HG02610 (cell line): ENCODE data around the gene DKC1.

Source experiments
- ATAC-seq: cut with Tn5 transposase; IDR thresholded peaks from one replicate; pipeline ENCODE4 v1.9.1; 2021; ENCODE audit warnings: mild to moderate bottlenecking, moderate library complexity; ENCODE audit not compliant: unreplicated experiment

Gene DKC1

GRCh38 chrX:154762537-154763296, at the start of gene DKC1:
Gene DKC1 (plus strand): TSS chrX:154762864. CDS start chrX:154762966, 102 bp downstream.
- peak; percentile 88 for ATAC-seq

DNA sequence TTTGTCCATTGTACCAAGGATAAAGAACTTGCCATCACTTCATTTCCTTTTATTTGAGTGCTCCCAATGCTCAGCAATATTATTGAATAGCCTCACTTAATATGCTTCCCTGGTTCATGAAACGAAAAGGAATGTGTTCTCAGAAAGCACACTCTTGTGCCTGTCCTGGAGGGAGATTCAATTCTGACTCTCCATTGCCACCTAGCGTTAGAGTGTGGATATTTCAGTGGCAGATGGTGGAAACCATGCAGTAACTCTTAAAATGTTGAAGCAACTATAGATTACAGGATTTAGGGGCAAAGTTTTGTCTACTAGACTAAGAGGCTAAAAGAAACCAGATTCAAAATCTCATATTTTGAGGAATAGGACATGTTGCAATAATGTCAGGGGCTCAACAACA, 47.7 kb upstream of the DKC1 start:
- ATAC-seq = no peak

- ATAC-seq = no peak
These were observed 46.8 kb upstream of the DKC1 start for GRCh38 chrX:154715825-154716224.

- ATAC-seq = no peak
These were observed 44.8 kb upstream of the DKC1 start for GRCh38 chrX:154717824-154718223.

DNA sequence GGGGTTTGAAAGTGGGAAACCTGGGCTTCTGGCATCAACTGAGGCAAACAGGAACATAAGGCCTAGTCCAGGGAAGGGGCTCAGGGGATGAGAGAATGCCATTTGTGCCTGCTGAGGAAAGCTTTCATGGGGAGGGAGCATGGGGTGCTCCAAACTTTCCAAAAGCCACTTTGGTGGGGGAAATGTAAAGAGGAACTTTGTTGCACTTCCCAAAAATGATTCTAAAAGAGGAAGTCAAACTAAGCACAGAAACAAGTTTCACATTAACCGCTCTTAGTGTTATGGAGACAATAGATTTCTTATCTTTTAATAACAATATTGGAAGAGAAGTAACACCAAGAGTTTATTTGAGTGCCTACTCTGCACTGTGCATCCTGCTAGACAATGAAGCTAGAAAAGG, 44.0 kb upstream of the DKC1 start:
- ATAC-seq = no peak

- no peak for ATAC-seq
These were observed 43.5 kb upstream of the DKC1 start for GRCh38 chrX:154719132-154719675.

- ATAC-seq = no peak
These were observed 42.6 kb upstream of the DKC1 start for GRCh38 chrX:154720067-154720466.

- no peak for ATAC-seq
These were observed 41.5 kb upstream of the DKC1 start for GRCh38 chrX:154721155-154721554.

- ATAC-seq = peak; percentile 57
These were observed 37.5 kb upstream of the DKC1 start for GRCh38 chrX:154724993-154725756.

DNA sequence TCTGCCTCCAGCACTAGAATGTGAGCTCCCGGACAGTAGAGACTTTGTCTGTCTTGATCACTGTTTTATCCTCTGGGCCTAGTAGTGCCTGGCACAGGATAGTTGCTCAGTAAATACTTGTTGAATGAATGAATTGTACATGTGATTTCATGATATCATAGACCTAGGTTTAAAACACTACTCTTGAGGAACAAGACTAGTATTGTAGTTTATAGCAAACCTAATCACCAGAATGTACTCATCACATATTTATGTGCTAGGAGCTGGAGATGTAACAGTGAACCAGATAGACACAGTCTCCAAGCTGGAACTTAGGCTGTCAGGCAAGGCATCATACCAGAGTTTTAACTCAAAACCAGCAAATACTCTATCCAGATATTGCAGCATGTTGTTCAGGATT, 35.2 kb upstream of the DKC1 start:
- no peak for ATAC-seq

DNA sequence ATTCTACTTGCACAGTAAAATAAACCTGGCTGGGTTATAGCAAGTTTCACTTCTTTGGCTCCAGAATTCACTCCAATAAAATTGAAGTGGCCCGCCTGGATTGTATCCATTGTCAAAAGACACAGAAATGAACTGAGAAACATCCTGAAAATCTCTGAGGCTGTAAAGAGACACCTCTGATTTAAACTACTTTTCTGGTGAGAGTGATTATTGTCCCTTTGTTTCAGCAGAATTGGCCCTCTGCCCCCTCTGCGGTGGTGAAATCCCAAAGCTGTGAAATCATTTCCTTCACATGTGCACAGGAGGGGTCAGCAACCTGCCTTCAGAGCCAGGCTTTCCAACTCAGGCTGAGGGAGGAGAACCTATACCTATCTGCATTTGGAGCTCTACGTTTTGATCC, 34.8 kb upstream of the DKC1 start:
- no peak for ATAC-seq

GRCh38 chrX:154728431-154729190, 34.1 kb upstream of the DKC1 start:
- ATAC-seq = no peak

GRCh38 chrX:154729439-154729838, 33.2 kb upstream of the DKC1 start:
- ATAC-seq = no peak

DNA sequence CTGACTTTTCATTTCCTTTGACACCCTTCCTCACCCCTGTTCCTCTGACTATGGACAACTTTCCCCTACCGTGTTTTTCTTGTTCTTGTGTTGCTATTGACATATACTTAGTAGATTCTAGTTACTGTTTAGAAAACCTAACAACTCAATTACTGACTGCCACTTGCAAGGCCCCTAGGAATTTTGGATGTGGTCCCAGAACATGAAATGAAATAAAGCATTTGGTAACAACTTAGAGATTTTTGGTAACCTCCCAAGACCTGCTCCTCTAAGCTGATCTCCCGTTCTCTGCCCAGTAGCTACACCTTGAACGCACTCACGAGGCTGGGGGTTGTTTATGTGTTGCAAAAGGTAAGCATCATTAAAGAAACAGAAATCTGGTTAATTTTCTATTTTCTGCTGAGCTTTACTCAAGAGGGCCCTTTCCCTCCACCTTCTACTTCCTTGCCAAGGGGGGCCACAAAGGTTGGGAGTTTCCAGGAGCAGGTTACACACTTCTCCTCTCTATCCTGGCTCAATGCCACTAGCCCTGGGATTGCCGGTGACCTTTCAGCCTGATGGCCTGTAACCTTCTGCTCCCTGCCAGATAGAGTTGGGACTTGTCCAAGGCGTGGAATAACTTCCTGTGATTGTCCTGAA, 32.3 kb upstream of the DKC1 start:
- no peak for ATAC-seq

- no peak for ATAC-seq
These were observed 31.5 kb upstream of the DKC1 start for GRCh38 chrX:154731184-154731583.

DNA sequence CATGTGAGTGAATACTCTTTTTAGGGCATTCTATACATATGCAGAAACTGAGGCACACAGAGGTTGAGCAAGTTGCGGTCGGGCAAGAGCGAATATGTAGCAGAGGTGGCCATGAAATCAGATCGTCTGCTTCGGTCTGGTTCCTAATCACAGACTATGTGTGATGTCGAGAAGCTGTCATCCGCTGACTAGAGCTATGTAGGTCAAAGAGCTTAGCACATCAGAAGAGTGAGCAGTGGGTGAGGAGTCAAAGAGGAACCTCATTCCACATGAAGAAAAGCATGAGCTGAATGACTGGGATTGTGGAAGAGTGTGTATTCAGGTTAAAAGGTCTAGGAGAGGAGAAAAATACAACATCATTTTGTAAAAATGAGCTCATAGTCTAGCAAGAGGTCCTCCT, 30.8 kb upstream of the DKC1 start:
- no peak for ATAC-seq

GRCh38 chrX:154732421-154733065, 30.1 kb upstream of the DKC1 start:
- ATAC-seq = no peak

DNA sequence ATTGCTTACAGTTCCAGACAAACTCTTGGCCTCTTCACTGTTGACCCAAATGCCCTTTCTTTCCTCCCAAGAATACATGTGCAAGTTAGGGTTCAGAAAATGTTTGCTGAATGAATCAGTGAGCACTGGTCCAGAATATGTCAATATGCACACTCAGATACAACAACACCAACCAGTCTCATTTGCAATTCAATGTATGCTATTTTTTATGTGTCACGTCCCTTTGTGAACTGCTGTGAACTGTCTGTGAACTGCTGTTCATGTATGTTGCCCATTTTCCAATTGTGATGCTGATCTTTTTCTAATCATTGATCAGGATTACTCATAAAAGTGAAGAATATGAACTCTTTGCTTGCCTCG, 29.6 kb upstream of the DKC1 start:
- ATAC-seq = no peak

GRCh38 chrX:154734061-154734781, 28.4 kb upstream of the DKC1 start:
- no peak for ATAC-seq
